Measurements from ENCODE around the gene MAGOHB. TPM values are rescaled to one million over a fixed set of nuclear protein-coding genes. Genes with fewer than 3 reads are reported as not detected.

The MAGOHB gene
- total and polyA plus RNA-seq, 2 of the 13 experiments (the other 11 are each of a cell fraction or from before 2014, with no cell fraction given) = 7.0 to 49.8 TPM

DNA sequence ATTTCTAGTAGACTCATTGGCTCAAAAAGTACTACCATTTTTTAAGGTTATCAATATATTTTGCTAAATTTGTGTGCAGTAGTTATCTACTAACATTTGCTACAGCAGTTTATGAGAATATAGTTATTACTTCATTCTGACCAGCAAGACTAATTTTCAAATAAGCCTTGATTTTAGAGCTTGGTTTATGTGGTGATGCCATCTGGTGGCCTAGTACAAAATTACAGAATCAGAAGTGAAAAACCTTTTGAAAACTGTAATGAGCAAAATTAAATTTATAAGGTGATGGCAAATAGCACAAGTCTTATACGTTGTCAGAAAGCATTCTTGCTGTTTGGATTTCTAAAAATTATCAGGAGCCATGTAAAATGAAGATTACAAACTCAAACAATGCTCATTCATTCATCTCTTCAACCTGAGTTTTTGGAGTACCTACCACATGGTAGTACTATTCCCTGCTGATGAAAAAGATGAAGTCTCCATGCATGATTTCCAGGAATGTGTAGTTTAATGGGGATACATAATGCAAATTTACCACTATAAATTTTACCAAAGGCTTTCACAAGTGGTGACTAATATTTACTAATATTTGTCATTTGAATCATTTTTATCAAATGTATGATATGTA is 51.0 kb downstream of the MAGOHB start (continued):
- TF ChIP-seq, protein P1, sequence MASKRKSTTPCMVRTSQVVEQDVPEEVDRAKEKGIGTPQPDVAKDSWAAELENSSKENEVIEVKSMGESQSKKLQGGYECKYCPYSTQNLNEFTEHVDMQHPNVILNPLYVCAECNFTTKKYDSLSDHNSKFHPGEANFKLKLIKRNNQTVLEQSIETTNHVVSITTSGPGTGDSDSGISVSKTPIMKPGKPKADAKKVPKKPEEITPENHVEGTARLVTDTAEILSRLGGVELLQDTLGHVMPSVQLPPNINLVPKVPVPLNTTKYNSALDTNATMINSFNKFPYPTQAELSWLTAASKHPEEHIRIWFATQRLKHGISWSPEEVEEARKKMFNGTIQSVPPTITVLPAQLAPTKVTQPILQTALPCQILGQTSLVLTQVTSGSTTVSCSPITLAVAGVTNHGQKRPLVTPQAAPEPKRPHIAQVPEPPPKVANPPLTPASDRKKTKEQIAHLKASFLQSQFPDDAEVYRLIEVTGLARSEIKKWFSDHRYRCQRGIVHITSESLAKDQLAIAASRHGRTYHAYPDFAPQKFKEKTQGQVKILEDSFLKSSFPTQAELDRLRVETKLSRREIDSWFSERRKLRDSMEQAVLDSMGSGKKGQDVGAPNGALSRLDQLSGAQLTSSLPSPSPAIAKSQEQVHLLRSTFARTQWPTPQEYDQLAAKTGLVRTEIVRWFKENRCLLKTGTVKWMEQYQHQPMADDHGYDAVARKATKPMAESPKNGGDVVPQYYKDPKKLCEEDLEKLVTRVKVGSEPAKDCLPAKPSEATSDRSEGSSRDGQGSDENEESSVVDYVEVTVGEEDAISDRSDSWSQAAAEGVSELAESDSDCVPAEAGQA (IDR thresholded peaks at IDR 0.05; ENCODE audit: low read depth) = no peak
- TF ChIP-seq, protein P1 (CRISPR knock-in tag; IDR thresholded peaks at IDR 0.05; ENCODE audit: borderline replicate concordance) = no peak
- no peak for TF ChIP-seq KAT8 (CRISPR knock-in tag; IDR thresholded peaks at IDR 0.05)
- TF ChIP-seq SCMH1 (CRISPR knock-in tag; IDR thresholded peaks at IDR 0.05; ENCODE audit: borderline replicate concordance) = no peak

DNA sequence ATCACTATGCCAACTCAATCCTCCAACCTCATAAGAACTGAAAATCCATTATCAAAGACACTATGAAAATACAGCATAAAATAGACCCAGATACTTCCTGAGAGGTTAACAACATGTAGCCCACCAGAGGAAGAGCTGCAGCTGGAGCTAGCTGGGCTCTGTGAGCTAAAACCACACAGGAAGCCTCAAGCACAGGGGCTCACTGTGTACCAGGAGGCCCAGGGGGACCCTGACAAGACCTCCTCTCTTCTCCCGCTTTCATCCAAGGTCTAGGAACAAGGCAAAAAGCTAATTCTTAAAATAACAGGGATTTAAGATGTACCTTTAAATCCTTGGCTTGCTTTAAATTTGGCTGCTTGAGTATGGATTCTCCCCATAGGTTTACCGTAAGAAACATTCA is 54.2 kb downstream of the MAGOHB start:
- ATAC-seq = no peak
- H3K4me3 ChIP-seq (replicated peaks in 1 of 3; ENCODE audit: insufficient read depth in 1 of 3, low read depth in 2 of 3, low read length in 3 of 3) = no peak overlapping the region
- no peak for DNase-seq (ENCODE audit: low spot score)
- no peak overlapping the region for H3K4me2 ChIP-seq (ENCODE audit: low read depth, low read length)
- no peaks in the 10 kb centered on the region for H4K20me1 ChIP-seq (ENCODE audit: insufficient read depth, low read length)
- H3K79me2 ChIP-seq (ENCODE audit: insufficient read depth, low read length) = no peaks in the 10 kb centered on the region
- H3K9me3 ChIP-seq (ENCODE audit: low read length) = no peaks in the 10 kb centered on the region
- intact Hi-C loops (cut with micrococcal nuclease; ENCODE audit: unreplicated experiment) (no loop called here), in situ Hi-C loops (cut with HindIII; ENCODE audit: extremely low pct_ligation_motif_present, low pct_unique_long_range_greater_than_20kb) (no loop called here)
- POLR2A ChIA-PET = no interaction called here
- no TSS peak for BruUV-seq (replicated peaks)
- 50% methylated on average over 2 of the region's 2 CpGs for WGBS (ENCODE audit: low lambda C conversion rate)
- H3K27me3 ChIP-seq (ENCODE audit: control insufficient read depth in 1 of 2, insufficient read depth in 2 of 2, low read length in 2 of 2) = 0 out of 5 replicates have a peak, but pooled peaks cover 0 to 3% of the 10 kb centered on the region in 2 experiments
- H3K27ac ChIP-seq (ENCODE audit: extremely low read length, insufficient read depth, low read length) = no peak overlapping the region
- H3K9ac ChIP-seq (ENCODE audit: insufficient read depth, low read depth, low read length) = no peak overlapping the region
- FAIRE-seq = no peak
- no peaks in the 10 kb centered on the region for H3K4me1 ChIP-seq (ENCODE audit: insufficient read depth, low read length)
- CTCF ChIA-PET (ENCODE audit: low intra/inter-chr PET ratio, low total read pairs) = no interaction called here
- no peaks in the 10 kb centered on the region for H3K36me3 ChIP-seq (replicated peaks in 1 of 2; ENCODE audit: control insufficient read depth in 1 of 2, insufficient read depth in 2 of 2, low read length in 2 of 2)
- H2AFZ ChIP-seq (ENCODE audit: low read length) = no peak overlapping the region
- TF ChIP-seq, protein P2, sequence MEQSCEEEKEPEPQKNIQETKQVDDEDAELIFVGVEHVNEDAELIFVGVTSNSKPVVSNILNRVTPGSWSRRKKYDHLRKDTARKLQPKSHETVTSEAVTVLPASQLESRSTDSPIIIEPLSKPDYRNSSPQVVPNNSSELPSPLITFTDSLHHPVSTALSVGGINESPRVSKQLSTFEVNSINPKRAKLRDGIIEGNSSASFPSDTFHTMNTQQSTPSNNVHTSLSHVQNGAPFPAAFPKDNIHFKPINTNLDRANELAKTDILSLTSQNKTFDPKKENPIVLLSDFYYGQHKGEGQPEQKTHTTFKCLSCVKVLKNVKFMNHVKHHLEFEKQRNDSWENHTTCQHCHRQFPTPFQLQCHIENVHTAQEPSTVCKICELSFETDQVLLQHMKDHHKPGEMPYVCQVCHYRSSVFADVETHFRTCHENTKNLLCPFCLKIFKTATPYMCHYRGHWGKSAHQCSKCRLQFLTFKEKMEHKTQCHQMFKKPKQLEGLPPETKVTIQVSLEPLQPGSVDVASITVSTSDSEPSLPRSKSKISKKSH (CRISPR knock-in tag; IDR thresholded peaks at IDR 0.05; ENCODE audit: borderline replicate concordance) = no peak
- no peak for TF ChIP-seq MIER2 (CRISPR knock-in tag; IDR thresholded peaks at IDR 0.05)
- TF ChIP-seq, protein P3, sequence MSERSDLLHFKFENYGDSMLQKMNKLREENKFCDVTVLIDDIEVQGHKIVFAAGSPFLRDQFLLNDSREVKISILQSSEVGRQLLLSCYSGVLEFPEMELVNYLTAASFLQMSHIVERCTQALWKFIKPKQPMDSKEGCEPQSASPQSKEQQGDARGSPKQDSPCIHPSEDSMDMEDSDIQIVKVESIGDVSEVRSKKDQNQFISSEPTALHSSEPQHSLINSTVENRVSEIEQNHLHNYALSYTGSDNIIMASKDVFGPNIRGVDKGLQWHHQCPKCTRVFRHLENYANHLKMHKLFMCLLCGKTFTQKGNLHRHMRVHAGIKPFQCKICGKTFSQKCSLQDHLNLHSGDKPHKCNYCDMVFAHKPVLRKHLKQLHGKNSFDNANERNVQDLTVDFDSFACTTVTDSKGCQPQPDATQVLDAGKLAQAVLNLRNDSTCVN (CRISPR knock-in tag; IDR thresholded peaks at IDR 0.05; ENCODE audit: borderline replicate concordance) = no peak
- TF ChIP-seq GTF3A (CRISPR knock-in tag; conservative IDR thresholded peaks at IDR 0.05) = no peak
- no peak for TF ChIP-seq POLR2G (IDR thresholded peaks at IDR 0.05; ENCODE audit: low read depth, low read length)
- TF ChIP-seq FOXO1 (CRISPR knock-in tag; IDR thresholded peaks at IDR 0.05) = no peak
- no peak for TF ChIP-seq FOXA3 (CRISPR knock-in tag; IDR thresholded peaks at IDR 0.05)
- TF ChIP-seq, protein P4, sequence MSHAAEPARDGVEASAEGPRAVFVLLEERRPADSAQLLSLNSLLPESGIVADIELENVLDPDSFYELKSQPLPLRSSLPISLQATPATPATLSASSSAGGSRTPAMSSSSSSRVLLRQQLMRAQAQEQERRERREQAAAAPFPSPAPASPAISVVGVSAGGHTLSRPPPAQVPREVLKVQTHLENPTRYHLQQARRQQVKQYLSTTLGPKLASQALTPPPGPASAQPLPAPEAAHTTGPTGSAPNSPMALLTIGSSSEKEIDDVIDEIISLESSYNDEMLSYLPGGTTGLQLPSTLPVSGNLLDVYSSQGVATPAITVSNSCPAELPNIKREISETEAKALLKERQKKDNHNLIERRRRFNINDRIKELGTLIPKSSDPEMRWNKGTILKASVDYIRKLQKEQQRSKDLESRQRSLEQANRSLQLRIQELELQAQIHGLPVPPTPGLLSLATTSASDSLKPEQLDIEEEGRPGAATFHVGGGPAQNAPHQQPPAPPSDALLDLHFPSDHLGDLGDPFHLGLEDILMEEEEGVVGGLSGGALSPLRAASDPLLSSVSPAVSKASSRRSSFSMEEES (CRISPR knock-in tag; IDR thresholded peaks at IDR 0.05) = no peak
- no peak for TF ChIP-seq ZNF878 (CRISPR knock-in tag; IDR thresholded peaks at IDR 0.05)

Data from HepG2 (cell line).